WTC11 (cell line): ENCODE data around the gene EXOC3L2. TPM values are rescaled to one million over a fixed set of nuclear protein-coding genes. Genes with fewer than 3 reads are reported as not detected.

ENCODE experiments used
- ATAC-seq: fragments of 200-7000 bp; cut with Tn5 transposase; 2 replicates; pipeline ENCODE4 v1.10.0; 2021; ENCODE audit warnings: mild to moderate bottlenecking, moderate library complexity
- CTCF ChIA-PET: fragments of 300-600 bp; sonication (Branson Sonifier 250); formaldehyde crosslinking; loops from one replicate; lab custom pipeline; 2021; ENCODE audit warnings: antibody characterized with exemption; lab: Charles Lee
- POLR2A ChIA-PET: fragments of 350-600 bp; sonication (Branson Sonifier 250); formaldehyde crosslinking; loops from one replicate; lab custom pipeline; 2021; ENCODE audit warnings: antibody characterized with exemption; lab: Charles Lee
- DNase-seq: peaks from one replicate; pipeline ENCODE4 v3.0.0; 2021; ENCODE audit warnings: low spot score
- H3K27ac Mint-ChIP-seq: 2 replicates; pipeline ENCODE4 v1.8.0; 2021; ENCODE audit warnings: mixed read lengths
- H3K27me3 Mint-ChIP-seq: 2 replicates; pipeline ENCODE4 v1.8.0; 2021; ENCODE audit warnings: low read depth, mild to moderate bottlenecking, moderate library complexity, mixed read lengths
- H3K36me3 Mint-ChIP-seq: 2 replicates; pipeline ENCODE4 v1.8.0; 2021; ENCODE audit warnings: mixed read lengths
- H3K4me1 Mint-ChIP-seq: 2 replicates; pipeline ENCODE4 v1.8.0; 2022; ENCODE audit warnings: mixed read lengths
- H3K4me3 Mint-ChIP-seq: 2 replicates; pipeline ENCODE4 v1.8.0; 2021; ENCODE audit warnings: mild to moderate bottlenecking, moderate library complexity, mixed read lengths
- H3K9me3 Mint-ChIP-seq: 2 replicates; pipeline ENCODE4 v1.8.0; 2021; ENCODE audit warnings: mixed read lengths
- CREM ChIP-seq: sonication (generic); formaldehyde crosslinking; IDR thresholded peaks from 2 replicates; pipeline ENCODE4 v1.8.1; 2022; ENCODE audit warnings: mild to moderate bottlenecking, missing genetic modification reagents, moderate library complexity
- JAZF1 ChIP-seq: fragments of 250-450 bp; sonication (Bioruptor Pico); IDR thresholded peaks from 2 replicates; pipeline ENCODE4 v1.9.0; 2021; ENCODE audit warnings: moderate library complexity, mild to moderate bottlenecking, inconsistent platforms
- OVOL2 ChIP-seq: fragments of 250-450 bp; sonication (Bioruptor Pico); IDR thresholded peaks from 2 replicates; pipeline ENCODE4 v1.9.0; 2021; ENCODE audit warnings: mild to moderate bottlenecking, borderline replicate concordance
- PRDM15 ChIP-seq: sonication (generic); formaldehyde crosslinking; IDR thresholded peaks from 2 replicates; pipeline ENCODE4 v1.8.0; 2022; ENCODE audit warnings: missing genetic modification reagents
- RELA ChIP-seq: sonication (generic); formaldehyde crosslinking; IDR thresholded peaks from 2 replicates; pipeline ENCODE4 v1.8.1; 2022; ENCODE audit warnings: missing genetic modification reagents, mild to moderate bottlenecking, borderline replicate concordance
- ZNF121 ChIP-seq: sonication (generic); formaldehyde crosslinking; IDR thresholded peaks from 2 replicates; pipeline ENCODE4 v1.8.0; 2023; ENCODE audit warnings: missing genetic modification reagents
- total RNA-seq: library from RNA; stranded (reverse); gene quantifications from 3 replicates; pipeline ENCODE4 v1.2.3, GENCODE V29; 2021
- TF ChIP-seq, protein P1 (sequence below): sonication (generic); formaldehyde crosslinking; IDR thresholded peaks from 2 replicates; pipeline ENCODE4 v1.8.1; 2023; ENCODE audit warnings: mild to moderate bottlenecking, missing genetic modification reagents, moderate library complexity
- TF ChIP-seq, protein P2 (sequence below): fragments of 200-600 bp; IDR thresholded peaks from 2 replicates; pipeline ENCODE4 v1.8.0; 2022; ENCODE audit warnings: antibody characterized with exemption

Gene EXOC3L2
- total RNA-seq, 1 experiment from 2014 or later: 2.7 TPM

DNA sequence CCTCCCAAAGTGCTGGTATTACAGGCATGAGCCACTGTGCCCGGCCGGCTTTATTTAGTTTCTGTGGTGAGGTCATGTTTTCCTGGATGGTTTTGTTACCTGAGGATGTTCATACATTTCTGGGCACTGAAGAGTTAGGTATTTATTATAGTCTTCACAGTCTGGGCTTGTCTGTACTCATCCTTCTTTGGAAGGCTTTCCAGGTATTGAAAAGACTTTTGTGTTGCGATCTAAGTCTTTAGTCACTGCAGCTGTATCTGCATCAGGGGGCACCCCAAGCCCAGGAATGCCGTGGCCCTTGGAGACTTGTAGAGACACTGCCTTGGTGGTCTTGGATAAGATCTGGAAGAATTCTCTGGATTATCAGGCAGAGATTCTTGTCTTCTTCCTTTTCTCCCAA, 53.8 kb downstream of the EXOC3L2 start:
- CTCF ChIA-PET: interaction anchor here (1.2 to 2.1 kb wide), 3 partner anchors 9 to 147 kb away, joined by 3 to 5 read pairs (median 4); no protein-coding TSS in a partner anchor
- no peak for ATAC-seq
- no peak for DNase-seq
- H3K4me1 Mint-ChIP-seq: no peaks in the 10 kb centered on the region
- H3K27ac Mint-ChIP-seq: no peak overlapping the region
- no peak overlapping the region for H3K4me3 Mint-ChIP-seq
- TF ChIP-seq, protein P1, sequence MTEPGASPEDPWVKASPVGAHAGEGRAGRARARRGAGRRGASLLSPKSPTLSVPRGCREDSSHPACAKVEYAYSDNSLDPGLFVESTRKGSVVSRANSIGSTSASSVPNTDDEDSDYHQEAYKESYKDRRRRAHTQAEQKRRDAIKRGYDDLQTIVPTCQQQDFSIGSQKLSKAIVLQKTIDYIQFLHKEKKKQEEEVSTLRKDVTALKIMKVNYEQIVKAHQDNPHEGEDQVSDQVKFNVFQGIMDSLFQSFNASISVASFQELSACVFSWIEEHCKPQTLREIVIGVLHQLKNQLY (CRISPR knock-in tag): no peak
- no peak for TF ChIP-seq OVOL2 (CRISPR knock-in tag)
- TF ChIP-seq ZNF121: no peak
- TF ChIP-seq PRDM15 (CRISPR knock-in tag): 0 out of 2 replicates have a peak, but pooled peaks have one; percentile 30
- POLR2A ChIA-PET: no interaction called here
- H3K36me3 Mint-ChIP-seq: no peaks in the 10 kb centered on the region
- no peaks in the 10 kb centered on the region for H3K9me3 Mint-ChIP-seq
- peaks cover 12% of the 10 kb centered on the region for H3K27me3 Mint-ChIP-seq

- Mint-ChIP-seq H3K36me3 (no peaks in the 10 kb centered on the region), H3K27me3 (peaks cover 9% of the 10 kb centered on the region), H3K27ac (no peak overlapping the region), H3K4me1 (no peaks in the 10 kb centered on the region), H3K4me3 (no peak overlapping the region), H3K9me3 (no peaks in the 10 kb centered on the region)
- no peak for DNase-seq
- no peak for ATAC-seq
- TF ChIP-seq JAZF1 (CRISPR knock-in tag): no peak
- no peak for TF ChIP-seq CREM (CRISPR knock-in tag)
- TF ChIP-seq, protein P2, sequence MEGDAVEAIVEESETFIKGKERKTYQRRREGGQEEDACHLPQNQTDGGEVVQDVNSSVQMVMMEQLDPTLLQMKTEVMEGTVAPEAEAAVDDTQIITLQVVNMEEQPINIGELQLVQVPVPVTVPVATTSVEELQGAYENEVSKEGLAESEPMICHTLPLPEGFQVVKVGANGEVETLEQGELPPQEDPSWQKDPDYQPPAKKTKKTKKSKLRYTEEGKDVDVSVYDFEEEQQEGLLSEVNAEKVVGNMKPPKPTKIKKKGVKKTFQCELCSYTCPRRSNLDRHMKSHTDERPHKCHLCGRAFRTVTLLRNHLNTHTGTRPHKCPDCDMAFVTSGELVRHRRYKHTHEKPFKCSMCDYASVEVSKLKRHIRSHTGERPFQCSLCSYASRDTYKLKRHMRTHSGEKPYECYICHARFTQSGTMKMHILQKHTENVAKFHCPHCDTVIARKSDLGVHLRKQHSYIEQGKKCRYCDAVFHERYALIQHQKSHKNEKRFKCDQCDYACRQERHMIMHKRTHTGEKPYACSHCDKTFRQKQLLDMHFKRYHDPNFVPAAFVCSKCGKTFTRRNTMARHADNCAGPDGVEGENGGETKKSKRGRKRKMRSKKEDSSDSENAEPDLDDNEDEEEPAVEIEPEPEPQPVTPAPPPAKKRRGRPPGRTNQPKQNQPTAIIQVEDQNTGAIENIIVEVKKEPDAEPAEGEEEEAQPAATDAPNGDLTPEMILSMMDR: no peak
- POLR2A ChIA-PET: no interaction called here
- CTCF ChIA-PET: interaction anchor here (1.2 to 2.1 kb wide), 3 partner anchors 56 to 149 kb away, joined by 3 to 5 read pairs (median 3); no protein-coding TSS in a partner anchor
These were observed 55.2 kb downstream of the EXOC3L2 start for GRCh38 chr19:45189971-45190370.

- TF ChIP-seq RELA (CRISPR knock-in tag): no peak
- TF ChIP-seq, protein P2: peak; percentile 75
- no peak overlapping the region for H3K4me3 Mint-ChIP-seq
- H3K36me3 Mint-ChIP-seq: no peaks in the 10 kb centered on the region
- no peaks in the 10 kb centered on the region for H3K4me1 Mint-ChIP-seq
- DNase-seq (peak; percentile 46), ATAC-seq (peak; percentile 90)
- H3K27me3 Mint-ChIP-seq: peaks cover 9% of the 10 kb centered on the region; the same call in 1 of the 2 replicates
- no peak overlapping the region for H3K27ac Mint-ChIP-seq
- H3K9me3 Mint-ChIP-seq: no peaks in the 10 kb centered on the region
- CTCF ChIA-PET: interaction anchor here (0.6 to 2.9 kb wide), 37 partner anchors 9 to 198 kb away, joined by 3 to 49 read pairs (median 4); partner anchors contain the start of genes BLOC1S3, NKPD1 and TRAPPC6A
- POLR2A ChIA-PET: interaction anchor here (0.6 to 1.3 kb wide), 3 partner anchors 9 to 517 kb away, joined by 3 to 12 read pairs (median 6); partner anchors contain the start of genes BLOC1S3 and TRAPPC6A
These were observed 57.6 kb downstream of the EXOC3L2 start for GRCh38 chr19:45187421-45188100.
